HepG2 (cell line): ENCODE data around the gene PROP1. TPM values are rescaled to one million over a fixed set of nuclear protein-coding genes. Genes with fewer than 3 reads are reported as not detected.

ENCODE experiments used
- ATAC-seq: fragments of 200-7000 bp; cut with Tn5 transposase; 3 replicates; pipeline ENCODE4 v1.9.1; 2020; ENCODE audit warnings: mild to moderate bottlenecking, moderate library complexity
- BruUV-seq: library from RNA; stranded (reverse); fragments of 400-500 nt; replicated peaks from 2 replicates; lab custom pipeline; 2021; lab: Mats Ljungman, UMichigan
- CTCF ChIA-PET: fragments of 300-600 bp; formaldehyde crosslinking; extraction: SDS; loops from one replicate; lab custom pipeline; 2021; ENCODE audit warnings: low total read pairs, inconsistent platforms, low intra/inter-chr PET ratio; lab: Yijun Ruan, JAX
- POLR2A ChIA-PET: fragments of 350-600 bp; sonication (Branson Sonifier 250); formaldehyde crosslinking; loops from one replicate; lab custom pipeline; 2020; ENCODE audit warnings: antibody characterized with exemption, inconsistent platforms; lab: Yijun Ruan, JAX
- DNase-seq: peaks from one replicate; pipeline ENCODE4 v3.0.0-alpha.2; 2015; ENCODE audit warnings: low spot score
- FAIRE-seq: peaks from 3 replicates; lab custom pipeline; 2011; peaks lifted over from hg19 to GRCh38; lab: Jason Lieb, UNC
- H2AFZ ChIP-seq: one replicate; pipeline ENCODE4 v1.6.1; 2011; ENCODE audit warnings: low read length, inconsistent platforms
- H3K27ac ChIP-seq: fragments of 300-600 bp; 3 replicates; pipeline ENCODE4 v1.8.0; 2011; ENCODE audit warnings: mixed run types, mild to moderate bottlenecking, mixed read lengths, low read length, inconsistent platforms; ENCODE audit not compliant: insufficient read depth; ENCODE audit errors: extremely low read length
- H3K27me3 ChIP-seq, 2 experiments: fragments of 200-600 bp in 1 of 2; 2 replicates in 1 of 2; 3 replicates in 1 of 2; pipeline versions ENCODE4 v1.6.0 to v1.8.0; 2011; ENCODE audit warnings: low read length in 2 of 2, mild to moderate bottlenecking in 2 of 2, moderate library complexity in 2 of 2, inconsistent platforms in 1 of 2; ENCODE audit not compliant: insufficient read depth in 2 of 2, control insufficient read depth in 1 of 2
- H3K36me3 ChIP-seq, 2 experiments: fragments of 200-600 bp in 1 of 2; replicated peaks in 1 of 2; 2 replicates in 1 of 2; 3 replicates in 1 of 2; pipeline versions ENCODE4 v1.5.1 to v1.8.0; 2011; ENCODE audit warnings: low read length in 2 of 2, inconsistent platforms in 1 of 2; ENCODE audit not compliant: insufficient read depth in 2 of 2, control insufficient read depth in 1 of 2
- H3K4me1 ChIP-seq: 2 replicates; pipeline ENCODE4 v1.5.1; 2012; ENCODE audit warnings: low read length, inconsistent platforms; ENCODE audit not compliant: insufficient read depth
- H3K4me2 ChIP-seq: 2 replicates; pipeline ENCODE4 v1.6.0; 2011; ENCODE audit warnings: low read depth, low read length, inconsistent platforms
- H3K4me3 ChIP-seq, 3 experiments: fragments of 200-600 bp in 1 of 3; sonication (generic), shearing (Covaris generic) in 1 of 3; replicated peaks in 1 of 3; 2 replicates each; pipeline ENCODE4 v1.5.1; 2011 to 2016; ENCODE audit warnings: low read length in 3 of 3, inconsistent platforms in 2 of 3, low read depth in 2 of 3, mild to moderate bottlenecking in 2 of 3, control low read depth in 1 of 3, mixed read lengths in 1 of 3; ENCODE audit not compliant: insufficient read depth in 1 of 3
- H3K79me2 ChIP-seq: one replicate; pipeline ENCODE4 v1.6.1; 2011; ENCODE audit warnings: low read length, inconsistent platforms; ENCODE audit not compliant: insufficient read depth
- H3K9ac ChIP-seq: 2 replicates; pipeline ENCODE4 v1.6.0; 2011; ENCODE audit warnings: mild to moderate bottlenecking, low read depth, low read length, inconsistent platforms; ENCODE audit not compliant: insufficient read depth
- H3K9me3 ChIP-seq: 2 replicates; pipeline ENCODE4 v1.5.1; 2012; ENCODE audit warnings: mild to moderate bottlenecking, low read length
- H4K20me1 ChIP-seq: 2 replicates; pipeline ENCODE4 v1.6.0; 2011; ENCODE audit warnings: inconsistent platforms, mild to moderate bottlenecking, low read length, moderate library complexity; ENCODE audit not compliant: insufficient read depth
- E2F1 ChIP-seq: sonication (generic); formaldehyde crosslinking; IDR thresholded peaks from 2 replicates; pipeline ENCODE4 v1.5.0; 2020; ENCODE audit warnings: missing genetic modification reagents
- KLF13 ChIP-seq: sonication (generic); formaldehyde crosslinking; IDR thresholded peaks from 2 replicates; pipeline ENCODE4 v1.4.0; 2020; ENCODE audit warnings: mild to moderate bottlenecking, missing genetic modification reagents
- KMT2B ChIP-seq: IDR thresholded peaks from 2 replicates; pipeline ENCODE4 v1.6.1; 2016; ENCODE audit warnings: missing genetic modification reagents, missing compliant biosample characterization
- PITX1 ChIP-seq: sonication (generic); formaldehyde crosslinking; IDR thresholded peaks from 2 replicates; pipeline ENCODE4 v1.5.1; 2020; ENCODE audit warnings: mild to moderate bottlenecking, missing genetic modification reagents
- PTBP1 ChIP-seq: fragments of 200-400 bp; formaldehyde crosslinking; IDR thresholded peaks from 2 replicates; pipeline ENCODE4 v1.6.1; 2018; ENCODE audit warnings: low read length, low read depth; ENCODE audit not compliant: poor library complexity, severe bottlenecking
- SIX4 ChIP-seq: sonication (generic); formaldehyde crosslinking; IDR thresholded peaks from 2 replicates; pipeline ENCODE4 v1.4.0; 2020; ENCODE audit warnings: missing genetic modification reagents
- TARDBP ChIP-seq: sonication (generic); formaldehyde crosslinking; IDR thresholded peaks from 2 replicates; pipeline ENCODE4 v1.8.0; 2022; ENCODE audit warnings: mild to moderate bottlenecking, missing genetic modification reagents
- YY1 ChIP-seq: IDR thresholded peaks from 2 replicates; pipeline ENCODE4 v1.6.1; 2011; ENCODE audit warnings: low read length, low read depth, moderate library complexity, mild to moderate bottlenecking; ENCODE audit not compliant: insufficient read depth, insufficient replicate concordance
- ZBTB1 ChIP-seq: sonication (generic); formaldehyde crosslinking; IDR thresholded peaks from 2 replicates; pipeline ENCODE4 v1.4.0; 2020; ENCODE audit warnings: missing genetic modification reagents, borderline replicate concordance
- ZBTB8A ChIP-seq: sonication (generic); formaldehyde crosslinking; IDR thresholded peaks from 2 replicates; pipeline ENCODE4 v1.4.0; 2020; ENCODE audit warnings: mild to moderate bottlenecking, low read depth, missing genetic modification reagents, borderline replicate concordance
- ZNF296 ChIP-seq: sonication (generic); formaldehyde crosslinking; conservative IDR thresholded peaks from 2 replicates; pipeline ENCODE4 v1.5.0; 2020; ENCODE audit warnings: mild to moderate bottlenecking, missing genetic modification reagents
- ZNF790 ChIP-seq: sonication (generic); formaldehyde crosslinking; IDR thresholded peaks from 2 replicates; pipeline ENCODE4 v1.8.0; 2022; ENCODE audit warnings: missing genetic modification reagents, mild to moderate bottlenecking, borderline replicate concordance
- WGBS: methylation state at CpG from one replicate; pipeline ENCODE4 v1.1.6; 2017; ENCODE audit warnings: low lambda C conversion rate; 5-methylcytosine and 5-hydroxymethylcytosine counted together
- in situ Hi-C: cut with HindIII; loops from 2 replicates; pipeline ENCODE4 v1.10.0; 2017; ENCODE audit warnings: low pct_unique_long_range_greater_than_20kb; ENCODE audit not compliant: extremely low pct_ligation_motif_present
- intact Hi-C: fragments of 100-400 bp; cut with micrococcal nuclease; formaldehyde crosslinking; loops from one replicate; pipeline ENCODE4 v1.10.0; 2022; ENCODE audit not compliant: unreplicated experiment
- polyA plus RNA-seq, 8 experiments: library from polyadenylated mRNA; depleted of rRNA in 3 of 8; stranded (reverse) in 7 of 8; unstranded in 1 of 8; fragments of >200 nt; fragmentation: Illumina TruSeq in 4 of 8; extraction: Trizol in 4 of 8; gene quantifications; 2 replicates each; pipeline versions ENCODE4 v1.2.1 to v1.2.3, GENCODE V29; 2011 to 2016; ENCODE audit warnings: low read depth in 4 of 8, missing spikeins in 1 of 8, mixed read lengths in 1 of 8; ENCODE audit not compliant: insufficient read depth in 1 of 8
- total RNA-seq, 5 experiments: library from RNA; depleted of rRNA; stranded (reverse); fragments of >200 nt; fragmentation: Illumina TruSeq; extraction: Trizol; gene quantifications; 2 replicates each; pipeline ENCODE4 v1.2.3, GENCODE V29; 2016; ENCODE audit warnings: low read depth in 1 of 5
- TF ChIP-seq, protein P1 (sequence below): sonication (generic); formaldehyde crosslinking; IDR thresholded peaks from 2 replicates; pipeline ENCODE4 v1.5.0; 2020; ENCODE audit warnings: mild to moderate bottlenecking, low read depth, missing genetic modification reagents, borderline replicate concordance
- TF ChIP-seq, protein P2 (sequence below): IDR thresholded peaks from 2 replicates; pipeline ENCODE4 v1.6.1; 2016; ENCODE audit warnings: low read depth, missing genetic modification reagents, missing compliant biosample characterization

The PROP1 gene
- total and polyA plus RNA-seq, 2 of the 13 experiments (the other 11 are each of a cell fraction or from before 2014, with no cell fraction given), result not detected

- TF ChIP-seq PTBP1 (no peak), ZBTB1 (CRISPR knock-in tag) (no peak)
Measured at GRCh38 chr5:177983763-177984583, 12.1 kb downstream of the PROP1 start (continued).

- DNase-seq (no peak), FAIRE-seq (no peak), ATAC-seq (no peak)
- in situ Hi-C loops (loop anchor here (10.0 kb wide), 1 partner anchor 82 kb away; no protein-coding TSS in a partner anchor), intact Hi-C loops (no loop called here)
- POLR2A ChIA-PET, result no interaction called here
- H4K20me1 ChIP-seq, result no peaks in the 10 kb centered on the region; the same call in 1 of the 2 replicates
- no peak overlapping the region for H3K27ac ChIP-seq
- CTCF ChIA-PET, result no interaction called here
- no peak overlapping the region for H3K4me2 ChIP-seq
- 0% methylated on average over 3 of the region's 5 CpGs for WGBS
- peaks cover 5 to 50% of the 10 kb centered on the region in 2 experiments; a peak in 4 of 5 replicates for H3K27me3 ChIP-seq
- H3K79me2 ChIP-seq, result no peaks in the 10 kb centered on the region
- no TSS peak for BruUV-seq
- H2AFZ ChIP-seq, result no peak overlapping the region
- no peaks in the 10 kb centered on the region for H3K9me3 ChIP-seq
- no peaks in the 10 kb centered on the region for H3K4me1 ChIP-seq
- H3K36me3 ChIP-seq, result no peaks in the 10 kb centered on the region
- H3K4me3 ChIP-seq, result no peak overlapping the region
- no peak overlapping the region for H3K9ac ChIP-seq
- TF ChIP-seq, protein P1, sequence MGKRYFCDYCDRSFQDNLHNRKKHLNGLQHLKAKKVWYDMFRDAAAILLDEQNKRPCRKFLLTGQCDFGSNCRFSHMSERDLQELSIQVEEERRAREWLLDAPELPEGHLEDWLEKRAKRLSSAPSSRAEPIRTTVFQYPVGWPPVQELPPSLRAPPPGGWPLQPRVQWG (CRISPR knock-in tag), result no peak
- TF ChIP-seq, protein P2, sequence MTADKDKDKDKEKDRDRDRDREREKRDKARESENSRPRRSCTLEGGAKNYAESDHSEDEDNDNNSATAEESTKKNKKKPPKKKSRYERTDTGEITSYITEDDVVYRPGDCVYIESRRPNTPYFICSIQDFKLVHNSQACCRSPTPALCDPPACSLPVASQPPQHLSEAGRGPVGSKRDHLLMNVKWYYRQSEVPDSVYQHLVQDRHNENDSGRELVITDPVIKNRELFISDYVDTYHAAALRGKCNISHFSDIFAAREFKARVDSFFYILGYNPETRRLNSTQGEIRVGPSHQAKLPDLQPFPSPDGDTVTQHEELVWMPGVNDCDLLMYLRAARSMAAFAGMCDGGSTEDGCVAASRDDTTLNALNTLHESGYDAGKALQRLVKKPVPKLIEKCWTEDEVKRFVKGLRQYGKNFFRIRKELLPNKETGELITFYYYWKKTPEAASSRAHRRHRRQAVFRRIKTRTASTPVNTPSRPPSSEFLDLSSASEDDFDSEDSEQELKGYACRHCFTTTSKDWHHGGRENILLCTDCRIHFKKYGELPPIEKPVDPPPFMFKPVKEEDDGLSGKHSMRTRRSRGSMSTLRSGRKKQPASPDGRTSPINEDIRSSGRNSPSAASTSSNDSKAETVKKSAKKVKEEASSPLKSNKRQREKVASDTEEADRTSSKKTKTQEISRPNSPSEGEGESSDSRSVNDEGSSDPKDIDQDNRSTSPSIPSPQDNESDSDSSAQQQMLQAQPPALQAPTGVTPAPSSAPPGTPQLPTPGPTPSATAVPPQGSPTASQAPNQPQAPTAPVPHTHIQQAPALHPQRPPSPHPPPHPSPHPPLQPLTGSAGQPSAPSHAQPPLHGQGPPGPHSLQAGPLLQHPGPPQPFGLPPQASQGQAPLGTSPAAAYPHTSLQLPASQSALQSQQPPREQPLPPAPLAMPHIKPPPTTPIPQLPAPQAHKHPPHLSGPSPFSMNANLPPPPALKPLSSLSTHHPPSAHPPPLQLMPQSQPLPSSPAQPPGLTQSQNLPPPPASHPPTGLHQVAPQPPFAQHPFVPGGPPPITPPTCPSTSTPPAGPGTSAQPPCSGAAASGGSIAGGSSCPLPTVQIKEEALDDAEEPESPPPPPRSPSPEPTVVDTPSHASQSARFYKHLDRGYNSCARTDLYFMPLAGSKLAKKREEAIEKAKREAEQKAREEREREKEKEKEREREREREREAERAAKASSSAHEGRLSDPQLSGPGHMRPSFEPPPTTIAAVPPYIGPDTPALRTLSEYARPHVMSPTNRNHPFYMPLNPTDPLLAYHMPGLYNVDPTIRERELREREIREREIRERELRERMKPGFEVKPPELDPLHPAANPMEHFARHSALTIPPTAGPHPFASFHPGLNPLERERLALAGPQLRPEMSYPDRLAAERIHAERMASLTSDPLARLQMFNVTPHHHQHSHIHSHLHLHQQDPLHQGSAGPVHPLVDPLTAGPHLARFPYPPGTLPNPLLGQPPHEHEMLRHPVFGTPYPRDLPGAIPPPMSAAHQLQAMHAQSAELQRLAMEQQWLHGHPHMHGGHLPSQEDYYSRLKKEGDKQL (CRISPR knock-in tag), result no peak
- no peak for TF ChIP-seq PITX1
- no peak for TF ChIP-seq E2F1 (CRISPR knock-in tag)
- no peak for TF ChIP-seq ZBTB8A (CRISPR knock-in tag)
- no peak for TF ChIP-seq KLF13 (CRISPR knock-in tag)
- no peak for TF ChIP-seq ZNF790
- TF ChIP-seq TARDBP (CRISPR knock-in tag), result no peak
- TF ChIP-seq KMT2B (CRISPR knock-in tag), result no peak
- no peak for TF ChIP-seq YY1
- TF ChIP-seq ZNF296, result no peak
- no peak for TF ChIP-seq SIX4 (CRISPR knock-in tag)
Measured at GRCh38 chr5:177982956-177983355, 13.1 kb downstream of the PROP1 start.
